ENCODE results near the gene ABCB4. TPM values are rescaled to one million over a fixed set of nuclear protein-coding genes. Genes with fewer than 3 reads are reported as not detected.
A peak's percentile ranks its signal among the peaks of the same experiment; 100 is the strongest.

Gene ABCB4
- polyA plus RNA-seq, 1 experiment = 1.9 TPM

GRCh38 chr7:87427288-87427687, 48.2 kb downstream of the ABCB4 start:
- CTCF ChIA-PET = interaction anchor here (0.8 kb wide), 1 partner anchor 16 kb away, joined by 3 read pairs; no protein-coding TSS in a partner anchor

GRCh38 chr7:87426160-87426559, 49.3 kb downstream of the ABCB4 start:
- no peak for DNase-seq (ENCODE audit: low read depth)
- TF ChIP-seq CTCF (IDR thresholded peaks at IDR 0.05; ENCODE audit: insufficient read depth, low read depth, low read length) = no peak
- ChIA-PET CTCF (no interaction called here), POLR2A (no interaction called here)
- Histone ChIP-seq H3K27me3 (ENCODE audit: control insufficient read depth, insufficient read depth, low read length) (no peaks in the 10 kb centered on the region; the same call in 1 of the 2 replicates), H3K4me3 (ENCODE audit: low read depth, low read length) (no peak overlapping the region), H3K36me3 (ENCODE audit: control insufficient read depth, insufficient read depth, low read length) (no peaks in the 10 kb centered on the region)

More at GRCh38 chr7:87427288-87427687, 48.2 kb downstream of the ABCB4 start:
- no peaks in the 10 kb centered on the region for H3K36me3 ChIP-seq (ENCODE audit: control insufficient read depth, insufficient read depth, low read length)
- no peak for TF ChIP-seq CTCF (IDR thresholded peaks at IDR 0.05; ENCODE audit: insufficient read depth, low read depth, low read length)
- H3K27me3 ChIP-seq (ENCODE audit: control insufficient read depth, insufficient read depth, low read length) = no peaks in the 10 kb centered on the region; the same call in 1 of the 2 replicates
- POLR2A ChIA-PET = no interaction called here
- H3K4me3 ChIP-seq (ENCODE audit: low read depth, low read length) = no peak overlapping the region
- DNase-seq (ENCODE audit: low read depth) = no peak

- H3K27me3 ChIP-seq (ENCODE audit: control insufficient read depth, insufficient read depth, low read length) = no peaks in the 10 kb centered on the region; the same call in 1 of the 2 replicates
- POLR2A ChIA-PET = no interaction called here
- H3K36me3 ChIP-seq (ENCODE audit: control insufficient read depth, insufficient read depth, low read length) = no peaks in the 10 kb centered on the region
- no peak overlapping the region for H3K4me3 ChIP-seq (ENCODE audit: low read depth, low read length)
- CTCF ChIA-PET = interaction anchor here (1.5 to 2.7 kb wide), 2 partner anchors 8 to 112 kb away, joined by 4 to 14 read pairs; no protein-coding TSS in a partner anchor
- no peak for DNase-seq (ENCODE audit: low read depth)
- no peak for TF ChIP-seq CTCF (IDR thresholded peaks at IDR 0.05; ENCODE audit: insufficient read depth, low read depth, low read length)
These were observed 51.4 kb downstream of the ABCB4 start for GRCh38 chr7:87424075-87424474.

- TF ChIP-seq CTCF (IDR thresholded peaks at IDR 0.05; ENCODE audit: insufficient read depth, low read depth, low read length) = no peak
- POLR2A ChIA-PET = interaction anchor here (0.5 kb wide), 1 partner anchor 719 kb away, joined by 3 read pairs; no protein-coding TSS in a partner anchor
- Histone ChIP-seq H3K36me3 (ENCODE audit: control insufficient read depth, insufficient read depth, low read length) (no peaks in the 10 kb centered on the region), H3K4me3 (ENCODE audit: low read depth, low read length) (no peak overlapping the region), H3K27me3 (ENCODE audit: control insufficient read depth, insufficient read depth, low read length) (no peaks in the 10 kb centered on the region; the same call in 1 of the 2 replicates)
- CTCF ChIA-PET = interaction anchor here (0.7 to 9.3 kb wide), 4 partner anchors 10 to 466 kb away, joined by 3 to 356 read pairs (median 4); no protein-coding TSS in a partner anchor
- DNase-seq (ENCODE audit: low read depth) = no peak
These were observed 55.3 kb downstream of the ABCB4 start for GRCh38 chr7:87420173-87420572.

GRCh38 chr7:87416682-87417587, 58.5 kb downstream of the ABCB4 start:
- peak; percentile 49 for TF ChIP-seq CTCF (IDR thresholded peaks at IDR 0.05; ENCODE audit: insufficient read depth, low read depth, low read length)
- CTCF ChIA-PET = interaction anchor here (0.7 to 9.3 kb wide), 23 partner anchors 12 to 473 kb away, joined by 3 to 356 read pairs (median 5); no protein-coding TSS in a partner anchor
- POLR2A ChIA-PET = no interaction called here
- Histone ChIP-seq H3K27me3 (ENCODE audit: control insufficient read depth, insufficient read depth, low read length) (no peaks in the 10 kb centered on the region), H3K36me3 (ENCODE audit: control insufficient read depth, insufficient read depth, low read length) (no peaks in the 10 kb centered on the region), H3K4me3 (ENCODE audit: low read depth, low read length) (no peak overlapping the region)
- no peak for DNase-seq (ENCODE audit: low read depth)
